B cell (primary cell): Measurements from ENCODE around the gene SOAT2.

Source experiments
- CTCF ChIP-seq: fragments of 200-600 bp; IDR thresholded peaks from one replicate; pipeline ENCODE4 v1.8.0; 2022; ENCODE audit warnings: antibody characterized with exemption, mild to moderate bottlenecking
- EZH2 ChIP-seq: IDR thresholded peaks from 2 replicates; pipeline ENCODE4 v1.6.1; 2012; ENCODE audit warnings: borderline replicate concordance, low read depth, mild to moderate bottlenecking, moderate library complexity, low read length; ENCODE audit not compliant: insufficient read depth, poor library complexity, severe bottlenecking

- TF ChIP-seq CTCF (no peak), EZH2 (no peak)
Measured at GRCh38 chr12:53068811-53069585, 34.3 kb upstream of the SOAT2 start.
